GM19239 (cell line): ENCODE data around the gene MBD3L3.
"Not testable (repeated sequence)": the region's sequence is repeated elsewhere in the genome, so short reads cannot be mapped to it uniquely, and the experiment has no call there.

ENCODE experiments used
- DNase-seq: peaks from one replicate; pipeline ENCODE4 v3.0.0; 2011; ENCODE audit warnings: low spot score; ENCODE audit not compliant: insufficient read length
- FAIRE-seq: peaks from 2 replicates; lab custom pipeline; 2011; peaks lifted over from hg19 to GRCh38; lab: Jason Lieb, UNC

MBD3L3 gene

GRCh38 chr19:7063764-7064418 is 5.4 kb upstream of the MBD3L3 start:
- DNase-seq (no peak), FAIRE-seq (no peak)

DNA sequence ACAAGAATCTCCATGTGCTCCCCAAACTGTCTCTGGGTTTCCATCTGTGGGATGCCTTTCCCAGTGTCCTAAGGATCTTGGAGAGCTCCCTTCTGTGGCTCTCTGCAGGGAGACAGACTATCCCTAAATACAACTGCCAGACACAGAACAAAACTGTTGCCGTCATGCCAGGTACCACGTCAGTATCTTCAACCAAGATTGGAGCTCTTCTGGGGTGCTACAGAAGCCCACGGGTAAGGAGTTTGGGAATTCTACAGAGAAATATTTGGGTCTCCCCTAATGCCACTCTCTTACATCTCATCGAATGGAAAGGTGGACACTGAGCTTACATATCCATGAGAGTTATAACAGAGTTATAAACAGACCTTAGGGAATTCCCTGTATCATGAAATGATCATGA is 4.9 kb upstream of the MBD3L3 start:
- no peak for FAIRE-seq
- no peak for DNase-seq

DNA sequence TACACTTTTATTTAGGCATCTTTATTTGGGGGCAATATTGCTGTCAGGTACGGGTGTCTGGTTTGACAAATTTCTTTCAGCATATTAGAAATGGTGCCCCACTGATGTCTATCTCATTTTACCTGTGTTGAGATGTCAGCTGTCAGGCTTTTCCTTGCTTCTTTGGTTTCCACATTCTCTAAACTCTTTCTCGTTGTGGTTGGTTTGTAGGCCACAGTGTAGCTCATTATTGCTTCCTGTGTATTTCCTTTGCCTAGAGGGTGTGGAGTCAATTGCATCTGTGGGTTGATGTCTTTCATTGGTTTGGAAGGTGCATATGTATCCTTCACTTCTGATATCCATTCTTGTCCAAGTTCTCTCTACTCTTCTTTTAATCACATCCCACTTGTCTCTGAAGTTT is 1.5 kb upstream of the MBD3L3 start:
- not testable (repeated sequence) for FAIRE-seq, DNase-seq

DNA sequence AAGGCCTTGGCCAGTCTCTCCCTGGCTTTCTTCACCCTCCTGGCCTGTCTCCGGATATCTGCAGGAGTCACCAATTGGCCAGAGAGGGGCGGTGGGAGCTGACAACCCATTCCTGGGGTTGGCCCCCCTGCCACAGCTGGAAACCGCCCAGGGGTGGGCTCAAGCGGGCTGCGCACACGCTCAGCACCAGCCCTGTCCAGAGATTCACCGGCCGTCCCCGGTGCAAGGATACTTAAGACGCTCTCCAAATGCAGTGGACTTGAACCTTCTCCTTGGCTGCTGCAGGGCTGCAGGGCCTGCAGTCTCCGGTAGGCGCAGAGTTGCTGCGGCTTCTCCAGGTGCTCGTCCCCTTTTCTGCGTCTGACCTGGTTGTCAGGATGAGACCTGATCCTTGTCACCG is 2.1 kb downstream of the MBD3L3 start:
- not testable (repeated sequence) for FAIRE-seq, DNase-seq

DNA sequence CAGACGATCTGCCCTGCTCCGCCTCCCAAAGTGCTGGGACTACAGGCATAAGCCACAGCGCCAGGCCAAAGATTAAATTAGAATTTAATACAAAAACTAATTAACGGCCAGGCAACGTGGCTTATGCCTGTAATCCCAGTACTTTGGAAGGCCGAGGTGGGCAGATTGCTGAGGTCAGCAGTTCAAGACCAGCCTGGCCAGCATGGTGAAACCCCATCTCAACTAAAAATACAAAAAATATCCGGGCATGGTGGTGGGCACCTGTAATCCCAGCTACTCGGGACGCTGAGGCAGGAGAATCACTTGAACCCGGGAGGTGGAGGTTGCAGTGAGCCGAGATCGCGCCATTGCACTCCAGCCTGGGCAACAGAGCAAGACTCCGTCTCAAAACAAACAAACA is 2.8 kb downstream of the MBD3L3 start:
- DNase-seq, FAIRE-seq: not testable (repeated sequence)

GRCh38 chr19:7054635-7055368 is 3.7 kb downstream of the MBD3L3 start:
- DNase-seq, FAIRE-seq: not testable (repeated sequence)

GRCh38 chr19:7052896-7053295 is 5.6 kb downstream of the MBD3L3 start:
- FAIRE-seq, DNase-seq: not testable (repeated sequence)

DNA sequence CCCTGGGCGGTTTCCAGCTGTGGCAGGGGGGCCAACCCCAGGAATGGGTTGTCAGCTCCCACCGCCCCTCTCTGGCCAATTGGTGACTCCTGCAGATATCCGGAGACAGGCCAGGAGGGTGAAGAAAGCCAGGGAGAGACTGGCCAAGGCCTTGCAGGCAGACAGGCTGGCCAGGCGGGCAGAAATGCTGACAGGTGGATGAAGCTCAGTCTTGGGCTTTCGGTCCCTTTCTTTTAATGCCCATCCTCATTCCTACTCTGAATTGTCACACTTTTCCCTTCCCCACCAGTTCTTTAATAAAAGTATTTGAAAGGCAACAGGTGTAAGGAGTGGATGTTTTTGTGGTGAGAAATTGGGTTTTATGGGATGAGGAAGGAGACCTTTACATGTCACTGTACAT is 7.1 kb downstream of the MBD3L3 start:
- FAIRE-seq = not testable (repeated sequence)

DNA sequence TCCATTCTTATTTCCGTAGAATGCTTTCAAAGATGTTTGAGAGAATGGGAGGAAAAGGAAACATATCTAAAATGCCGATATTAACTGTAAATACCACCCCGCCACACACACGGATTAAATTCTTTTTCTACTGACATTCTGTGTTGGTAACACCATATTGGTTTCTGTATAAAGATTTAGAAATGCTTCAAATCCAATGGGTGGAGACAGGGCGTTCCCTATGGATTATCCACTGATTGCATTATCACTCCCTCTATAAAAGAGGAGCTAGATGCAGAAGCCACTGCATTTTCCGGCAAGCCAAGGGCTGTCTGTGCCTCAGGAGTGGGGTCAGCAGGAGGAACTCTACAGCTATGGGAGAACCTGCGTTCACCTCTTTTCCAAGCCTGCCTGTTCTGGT is 9.5 kb downstream of the MBD3L3 start, which contains the start of gene MBD3L2:
TSS of gene MBD3L2 (plus strand) at position 301 of the 400 bp plus-strand sequence. CDS start at position 354, 53 bp downstream.
- not testable (repeated sequence) for DNase-seq, FAIRE-seq

More for the DNA sequence above, 7.1 kb downstream of the MBD3L3 start:
- DNase-seq = not testable (repeated sequence)

GRCh38 chr19:7041563-7041962 is 16.9 kb downstream of the MBD3L3 start:
- FAIRE-seq, DNase-seq: not testable (repeated sequence)

DNA sequence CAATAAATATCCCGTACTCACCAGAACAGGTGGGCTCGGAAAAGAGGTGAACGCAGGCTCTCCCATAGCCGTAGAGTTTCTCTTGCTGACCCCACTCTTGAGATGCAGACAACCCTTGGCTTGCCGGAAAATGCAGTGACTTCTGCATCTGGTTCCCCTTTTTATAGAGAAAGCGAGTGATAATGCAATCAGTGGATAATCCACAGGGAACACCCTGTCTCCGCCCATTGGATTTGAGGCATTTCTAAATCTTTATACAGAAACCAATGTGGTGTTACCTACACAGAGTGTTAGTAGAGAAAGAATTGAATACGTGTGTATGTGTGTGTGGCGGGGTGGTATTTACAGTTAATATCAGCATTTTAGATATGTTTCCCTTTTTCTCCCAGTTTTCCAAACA is 18.4 kb downstream of the MBD3L3 start, which contains the start of gene MBD3L4:
TSS of gene MBD3L4 (minus strand) at position 101 of the 400 bp plus-strand sequence. CDS start at position 66, 35 bp downstream.
- not testable (repeated sequence) for FAIRE-seq, DNase-seq

GRCh38 chr19:7030278-7030677 is 28.2 kb downstream of the MBD3L3 start, which contains the start of gene MBD3L5:
Gene MBD3L5 (plus strand): TSS chr19:7030578. CDS start chr19:7030612, 34 bp downstream.
- FAIRE-seq, DNase-seq: not testable (repeated sequence)

GRCh38 chr19:7028790-7029189 is 29.7 kb downstream of the MBD3L3 start:
- not testable (repeated sequence) for FAIRE-seq, DNase-seq

DNA sequence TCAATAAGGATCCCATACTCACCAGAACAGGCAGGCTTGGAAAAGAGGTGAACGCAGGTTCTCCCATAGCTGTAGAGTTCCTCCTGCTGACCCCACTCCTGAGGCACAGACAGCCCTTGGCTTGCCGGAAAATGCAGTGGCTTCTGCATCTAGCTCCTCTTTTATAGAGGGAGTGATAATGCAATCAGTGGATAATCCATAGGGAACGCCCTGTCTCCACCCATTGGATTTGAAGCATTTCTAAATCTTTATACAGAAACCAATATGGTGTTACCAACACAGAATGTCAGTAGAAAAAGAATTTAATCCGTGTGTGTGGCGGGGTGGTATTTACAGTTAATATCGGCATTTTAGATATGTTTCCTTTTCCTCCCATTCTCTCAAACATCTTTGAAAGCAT is 37.1 kb downstream of the MBD3L3 start, which contains the start of gene MBD3L2B:
TSS of gene MBD3L2B (minus strand) at position 101 of the 400 bp plus-strand sequence. CDS start at position 67, 34 bp downstream.
- not testable (repeated sequence) for DNase-seq, FAIRE-seq

GRCh38 chr19:7018828-7019227 is 39.6 kb downstream of the MBD3L3 start:
- no peak for DNase-seq
- no peak for FAIRE-seq

GRCh38 chr19:7013678-7014077 is 44.8 kb downstream of the MBD3L3 start:
- DNase-seq = no peak
- FAIRE-seq = no peak

GRCh38 chr19:7010722-7011593 is 47.5 kb downstream of the MBD3L3 start:
- FAIRE-seq (no peak), DNase-seq (no peak)

DNA sequence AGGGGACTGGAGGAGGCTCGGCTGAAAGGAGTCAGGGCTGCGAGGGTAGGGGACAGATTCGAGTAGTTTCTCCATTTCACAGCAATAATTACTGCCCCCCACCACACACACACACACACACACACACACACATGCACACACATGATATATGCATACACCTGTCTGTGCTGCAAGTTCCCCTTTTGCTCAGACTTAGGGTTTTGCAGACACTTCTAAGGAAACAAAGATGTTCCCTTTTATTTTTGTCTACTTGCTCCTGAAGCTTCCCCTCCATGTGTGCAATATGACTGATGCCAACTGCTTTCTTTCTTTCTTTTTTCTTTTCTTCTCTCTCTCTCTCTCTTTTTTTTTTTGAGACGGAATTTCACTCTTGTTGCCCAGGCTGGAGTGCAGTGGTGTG is 50.6 kb downstream of the MBD3L3 start:
- DNase-seq = no peak

More for the DNA sequence above, 50.6 kb downstream of the MBD3L3 start:
- FAIRE-seq = no peak
